HepG2 (cell line): Measurements from ENCODE around the gene SRRM2.

Experiments
- CTCF ChIP-seq: sonication (generic); formaldehyde crosslinking; IDR thresholded peaks from 2 replicates; pipeline ENCODE4 v1.5.0; 2020; ENCODE audit warnings: mild to moderate bottlenecking, missing genetic modification reagents, moderate library complexity
- POGZ ChIP-seq: sonication (generic); formaldehyde crosslinking; IDR thresholded peaks from 2 replicates; pipeline ENCODE4 v1.4.0; 2020; ENCODE audit warnings: mild to moderate bottlenecking, missing genetic modification reagents
- ZBTB10 ChIP-seq: sonication (generic); formaldehyde crosslinking; IDR thresholded peaks from 2 replicates; pipeline ENCODE4 v1.4.0; 2020; ENCODE audit warnings: missing genetic modification reagents, borderline replicate concordance
- ZNF224 ChIP-seq: sonication (generic); formaldehyde crosslinking; IDR thresholded peaks from 2 replicates; pipeline ENCODE4 v1.5.0; 2020; ENCODE audit warnings: mild to moderate bottlenecking, missing genetic modification reagents
- ZNF280B ChIP-seq: sonication (generic); formaldehyde crosslinking; IDR thresholded peaks from 2 replicates; pipeline ENCODE4 v1.5.0; 2020; ENCODE audit warnings: missing genetic modification reagents, mild to moderate bottlenecking, borderline replicate concordance

GRCh38 chr16:2728034-2728433, 24.4 kb upstream of the SRRM2 start:
- TF ChIP-seq CTCF: no peak
- TF ChIP-seq ZNF280B: no peak
- no peak for TF ChIP-seq POGZ (CRISPR knock-in tag)
- no peak for TF ChIP-seq ZNF224
- no peak for TF ChIP-seq ZBTB10 (CRISPR knock-in tag)
